Heart left ventricle (tissue), 16 donors: Measurements from ENCODE around the gene CNDP1. TPM values are rescaled to one million over a fixed set of nuclear protein-coding genes. Genes with fewer than 3 reads are reported as not detected.

Experiments used
- ATAC-seq, 4 donors: fragments of 200-7000 bp; cut with Tn5 transposase; one replicate each; pipeline ENCODE4 v1.9.1; 2020 to 2022; ENCODE audit warnings: moderate library complexity in 4 of 4, mild to moderate bottlenecking in 3 of 4, moderate number of reproducible peaks in 1 of 4
- DNase-seq, 5 donors: peaks; one replicate each; pipeline ENCODE4 v3.0.0-alpha.2; 2020
- H3K27ac ChIP-seq, 12 donors: fragments of 200-600 bp; sonication (generic) in 4 of 12; one replicate each; pipeline versions ENCODE4 v1.5.0 to v1.8.0; 2016 to 2022; ENCODE audit warnings: mild to moderate bottlenecking in 2 of 12
- H3K27me3 ChIP-seq, 9 donors: fragments of 200-600 bp; sonication (generic) in 2 of 9; one replicate each; pipeline versions ENCODE4 v1.5.1 to v1.8.0; 2016 to 2022; ENCODE audit warnings: mild to moderate bottlenecking in 3 of 9
- H3K36me3 ChIP-seq, 9 donors: fragments of 200-600 bp; sonication (generic) in 2 of 9; one replicate each; pipeline versions ENCODE4 v1.5.0 to v1.8.0; 2018 to 2022; ENCODE audit warnings: mild to moderate bottlenecking in 2 of 9
- H3K4me1 ChIP-seq, 12 donors: fragments of 200-600 bp; sonication (generic) in 4 of 12; one replicate each; pipeline versions ENCODE4 v1.5.0 to v1.8.0; 2016 to 2022; ENCODE audit warnings: mild to moderate bottlenecking in 3 of 12
- H3K4me3 ChIP-seq, 12 donors: fragments of 200-600 bp; sonication (generic) in 4 of 12; one replicate each; pipeline versions ENCODE4 v1.5.0 to v1.8.0; 2017 to 2022; ENCODE audit warnings: mild to moderate bottlenecking in 9 of 12, moderate library complexity in 4 of 12
- H3K9me3 ChIP-seq, 12 donors: fragments of 200-600 bp; sonication (generic) in 4 of 12; one replicate each; pipeline versions ENCODE4 v1.5.0 to v1.8.0; 2016 to 2022; ENCODE audit warnings: mild to moderate bottlenecking in 1 of 12
- POLR2A ChIP-seq, 2 donors: fragments of 450-650 bp; IDR thresholded peaks; one replicate each; pipeline ENCODE4 v1.6.1; 2017; ENCODE audit warnings: antibody characterized with exemption in 2 of 2, mild to moderate bottlenecking in 2 of 2, moderate library complexity in 2 of 2
- WGBS, 4 donors: extraction: QIAGEN DNeasy Blood & Tissue Kit in 2 of 4; methylation state at CpG; one replicate each; pipeline versions ENCODE4 v1.1.5 to v1.1.7; 2013 to 2018; 5-methylcytosine and 5-hydroxymethylcytosine counted together
- intact Hi-C, 10 donors: fragments of 100-400 bp; cut with DNase I; formaldehyde crosslinking; loops; one replicate each; pipeline versions ENCODE4 v1.11.1 to v1.14.2; 2022
- polyA plus RNA-seq, 2 donors: library from polyadenylated mRNA; stranded (reverse); fragments of 200-250 nt; gene quantifications; one replicate each; pipeline ENCODE4 v1.2.3, GENCODE V29; 2013
- total RNA-seq, 9 donors: library from RNA; depleted of rRNA in 2 of 9; stranded (reverse); fragments of >200 nt in 2 of 9; fragmentation: NEBNext Ultra II Directional in 3 of 9; extraction: Animal tissue kit (Norgen Biotek cat#: 25700) in 3 of 9; gene quantifications; one replicate each; pipeline versions ENCODE4 v1.1.0 to v1.2.4, GENCODE V29; 2016 to 2023
- TF ChIP-seq, protein P1 (sequence below), 12 donors: fragments of 200-600 bp; sonication (generic) in 4 of 12; IDR thresholded peaks; one replicate each; pipeline versions ENCODE4 v1.5.0 to v1.8.0; 2018 to 2022; ENCODE audit warnings: antibody characterized with exemption in 12 of 12, mild to moderate bottlenecking in 5 of 12
- donor health status: ischemic (EF 13 %, LVEDD 7.1; RV severe dilation, severe dysfunction).
- donor health status: healthy with polysubstance abuse.
- donor health status: DM: no; HTN: yes; CAD: no.
- donor health status: DM: no; HTN: no; CAD: no.
- donor health status: ischemic (EF 25% LVEDD 6.9; RV normal size, moderate dysfunction).
- donor health status: ischemic (EF 25% LVEDD 5.7; RV mildly dilated, moderate dysfunction).
- donor health status: healthy.
- donor health status: DM: yes; HTN: yes; CAD: no.
- donor health status: ischemic (EF 35%, LVEDD 5.7; RV mildly dilated, moderate dysfunction).
- donor health status: nonischemic (EF 11% LVEDD 7.7; RV severe dilation, severe dysfunction).
- donor health status: DM: yes; HTN: yes; CAD: no.
- donor health status: PGD.
- donor health status: ischemic (EF 29% LVEDD 5.4; RV normal size, mild dysfunction).
- donor health status: nonischemic (EF 23%, LVEDD 6.1; RV moderate dilation, normal function).

The CNDP1 gene
- total and polyA plus RNA-seq, 11 donors, result 0.03 TPM; not detected in 10

DNA sequence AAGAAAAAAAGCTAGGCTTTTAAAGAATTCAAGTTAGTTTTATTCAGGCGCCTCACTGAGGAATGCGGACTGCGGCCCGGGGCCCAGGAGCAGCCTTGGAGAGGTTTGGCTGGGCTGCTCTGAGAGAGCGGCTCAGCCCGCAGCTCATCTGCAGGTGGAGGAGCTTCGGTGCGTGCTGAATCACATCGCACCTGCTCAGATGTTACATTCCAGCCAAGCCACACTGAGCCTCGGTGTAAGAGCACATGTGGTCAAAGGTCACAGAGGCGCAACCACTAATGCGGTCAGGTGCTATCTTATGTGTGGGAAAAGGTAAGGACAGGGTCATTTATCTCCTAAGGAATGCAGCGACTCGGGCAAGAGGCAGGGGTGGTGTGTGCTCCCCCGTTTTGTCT is 17.1 kb upstream of the CNDP1 start:
- H3K9me3 ChIP-seq, result no peaks in the 10 kb centered on the region
- H3K27me3 ChIP-seq, result no peaks in the 10 kb centered on the region
- 90 to 96% (median 91%) methylated on average over 15 of the region's 15 CpGs for WGBS, 4 donors
- no peak overlapping the region for H3K4me3 ChIP-seq
- ATAC-seq (no peak), DNase-seq (no peak)
- TF ChIP-seq POLR2A (IDR thresholded peaks at IDR 0.05), result no peak
- no peak overlapping the region for H3K27ac ChIP-seq
- H3K4me1 ChIP-seq, result no peaks in the 10 kb centered on the region
- intact Hi-C loops, result no loop called here
- peaks cover 3 to 95% (median 84%) of the 10 kb centered on the region in 9 donors for H3K36me3 ChIP-seq

DNA sequence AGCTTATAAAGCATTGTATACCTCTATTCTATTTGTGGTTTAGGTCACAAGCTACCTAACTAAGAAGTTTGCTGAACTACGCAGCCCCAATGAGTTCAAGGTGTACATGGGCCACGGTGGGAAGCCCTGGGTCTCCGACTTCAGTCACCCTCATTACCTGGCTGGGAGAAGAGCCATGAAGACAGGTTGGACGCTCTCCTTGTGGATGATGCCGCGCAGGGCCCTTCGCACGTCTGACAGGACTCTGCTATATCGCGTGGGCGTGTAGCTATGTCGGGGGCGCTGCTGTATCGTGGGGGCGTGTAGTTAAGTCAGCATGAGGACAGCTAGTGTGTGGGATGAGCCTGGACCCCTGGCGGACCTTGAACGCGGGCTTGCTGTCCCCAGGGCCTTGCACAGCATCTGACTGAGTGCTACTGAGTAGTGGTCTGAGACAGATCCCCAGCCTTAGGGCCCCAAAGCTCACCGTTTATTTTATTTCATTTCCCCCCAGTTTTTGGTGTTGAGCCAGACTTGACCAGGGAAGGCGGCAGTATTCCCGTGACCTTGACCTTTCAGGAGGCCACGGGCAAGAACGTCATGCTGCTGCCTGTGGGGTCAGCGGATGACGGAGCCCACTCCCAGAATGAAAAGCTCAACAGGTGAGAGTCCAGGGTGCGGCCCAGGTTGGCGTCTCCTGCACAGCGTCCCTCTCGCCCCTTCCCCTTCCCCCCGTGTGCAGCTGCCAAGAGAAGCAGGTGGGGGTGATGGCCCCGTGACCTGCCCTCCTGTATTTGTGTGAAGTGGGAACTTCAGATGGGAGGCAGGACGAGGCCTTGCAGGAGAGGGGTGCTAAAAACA is 15.6 kb upstream of the CNDP1 start:
- Histone ChIP-seq H3K36me3 (peaks cover 3 to 80% (median 69%) of the 10 kb centered on the region in 9 donors), H3K27ac (no peak overlapping the region), H3K27me3 (no peaks in the 10 kb centered on the region), H3K4me1 (peaks cover 0 to 10% (median under 1%) of the 10 kb centered on the region in 12 donors), H3K9me3 (no peaks in the 10 kb centered on the region), H3K4me3 (no peak overlapping the region)
- ATAC-seq, result no peak
- intact Hi-C loops, result no loop called here
- 82 to 85% (median 84%) methylated on average over 32 of the region's 32 CpGs for WGBS, 4 donors
- TF ChIP-seq, protein P1, sequence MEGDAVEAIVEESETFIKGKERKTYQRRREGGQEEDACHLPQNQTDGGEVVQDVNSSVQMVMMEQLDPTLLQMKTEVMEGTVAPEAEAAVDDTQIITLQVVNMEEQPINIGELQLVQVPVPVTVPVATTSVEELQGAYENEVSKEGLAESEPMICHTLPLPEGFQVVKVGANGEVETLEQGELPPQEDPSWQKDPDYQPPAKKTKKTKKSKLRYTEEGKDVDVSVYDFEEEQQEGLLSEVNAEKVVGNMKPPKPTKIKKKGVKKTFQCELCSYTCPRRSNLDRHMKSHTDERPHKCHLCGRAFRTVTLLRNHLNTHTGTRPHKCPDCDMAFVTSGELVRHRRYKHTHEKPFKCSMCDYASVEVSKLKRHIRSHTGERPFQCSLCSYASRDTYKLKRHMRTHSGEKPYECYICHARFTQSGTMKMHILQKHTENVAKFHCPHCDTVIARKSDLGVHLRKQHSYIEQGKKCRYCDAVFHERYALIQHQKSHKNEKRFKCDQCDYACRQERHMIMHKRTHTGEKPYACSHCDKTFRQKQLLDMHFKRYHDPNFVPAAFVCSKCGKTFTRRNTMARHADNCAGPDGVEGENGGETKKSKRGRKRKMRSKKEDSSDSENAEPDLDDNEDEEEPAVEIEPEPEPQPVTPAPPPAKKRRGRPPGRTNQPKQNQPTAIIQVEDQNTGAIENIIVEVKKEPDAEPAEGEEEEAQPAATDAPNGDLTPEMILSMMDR (IDR thresholded peaks at IDR 0.05), result no peak
- no peak for TF ChIP-seq POLR2A (IDR thresholded peaks at IDR 0.05)
- DNase-seq, result no peak

DNA sequence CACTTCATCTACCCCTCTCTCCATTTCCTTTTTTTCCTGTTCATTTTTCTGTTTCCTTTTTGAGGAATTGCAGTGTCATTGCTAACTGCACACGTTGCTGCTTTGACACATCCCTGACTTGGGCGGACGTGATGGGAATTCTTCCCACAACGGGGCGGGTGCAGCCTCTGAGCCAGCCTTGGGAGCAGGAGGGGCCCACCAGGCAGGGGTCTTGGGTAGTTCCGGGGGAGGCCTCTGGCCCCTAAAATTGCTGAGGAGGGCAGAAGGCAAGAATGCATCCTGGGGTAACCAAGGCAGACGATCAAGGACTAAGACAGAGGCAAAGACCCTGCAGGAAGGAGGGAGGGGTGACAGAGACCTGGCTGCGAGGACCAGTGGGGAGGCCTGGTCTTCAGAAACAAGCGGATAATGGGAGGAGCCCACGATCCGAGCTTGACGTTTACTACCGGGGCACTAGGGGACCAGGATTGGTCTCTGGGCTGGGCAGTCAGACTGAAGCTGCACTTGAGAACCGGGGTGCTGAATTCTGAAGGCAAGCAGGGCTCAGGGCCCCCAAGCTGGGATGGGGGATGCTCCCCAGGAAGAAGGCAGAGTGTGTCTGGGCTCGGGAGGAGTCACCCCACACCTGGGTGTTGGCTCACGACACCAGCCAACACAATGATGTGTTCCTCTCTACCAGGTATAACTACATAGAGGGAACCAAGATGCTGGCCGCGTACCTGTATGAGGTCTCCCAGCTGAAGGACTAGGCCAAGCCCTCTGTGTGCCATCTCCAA is 14.8 kb upstream of the CNDP1 start:
- no peak for TF ChIP-seq POLR2A (IDR thresholded peaks at IDR 0.05)
- TF ChIP-seq, protein P1 (IDR thresholded peaks at IDR 0.05), result no peak
- H3K4me1 ChIP-seq, result peaks cover 0 to 18% (median 4%) of the 10 kb centered on the region in 12 donors
- DNase-seq (no peak), ATAC-seq (no peak)
- no peaks in the 10 kb centered on the region for H3K9me3 ChIP-seq
- intact Hi-C loops, result no loop called here
- no peak overlapping the region for H3K4me3 ChIP-seq
- H3K27me3 ChIP-seq, result no peaks in the 10 kb centered on the region
- WGBS, 4 donors, result 93 to 94% (median 94%) methylated on average over 18 of the region's 18 CpGs
- peaks cover 3 to 75% (median 67%) of the 10 kb centered on the region in 9 donors for H3K36me3 ChIP-seq
- H3K27ac ChIP-seq, result no peak overlapping the region

DNA sequence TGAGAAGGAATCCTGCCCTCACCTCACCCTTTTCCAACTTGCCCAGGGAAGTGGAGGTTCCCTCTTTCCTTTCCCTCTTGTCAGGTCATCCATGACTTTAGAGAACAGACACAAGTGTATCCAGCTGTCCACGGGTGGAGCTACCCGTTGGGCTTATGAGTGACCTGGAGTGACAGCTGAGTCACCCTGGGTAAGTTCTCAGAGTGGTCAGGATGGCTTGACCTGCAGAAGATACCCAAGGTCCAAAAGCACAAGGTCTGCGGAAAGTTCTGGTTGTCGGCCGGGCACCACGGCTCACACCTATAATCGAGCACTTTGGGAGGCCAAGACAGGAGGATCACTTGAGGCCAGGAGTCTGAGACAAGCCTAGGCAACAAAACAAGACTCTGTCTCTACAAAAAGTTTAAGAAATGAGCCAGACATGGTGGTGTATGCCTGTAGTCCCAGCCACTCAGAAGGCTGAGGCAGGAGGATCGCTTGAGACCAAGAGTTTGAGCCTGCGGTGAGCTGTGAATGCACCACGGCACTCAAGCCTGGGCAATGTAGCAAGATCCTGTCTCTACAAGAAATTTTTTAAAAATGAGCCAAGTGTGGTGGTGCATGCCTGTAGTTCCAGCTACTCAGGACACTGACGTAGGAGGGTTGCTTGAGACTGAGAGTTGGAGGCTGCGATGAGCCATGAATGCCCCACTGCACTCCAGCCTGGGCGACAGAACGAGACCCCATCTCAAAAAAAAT is 14.0 kb upstream of the CNDP1 start:
- no peaks in the 10 kb centered on the region for H3K27me3 ChIP-seq
- ATAC-seq, result no peak
- WGBS, 4 donors, result 87 to 91% (median 90%) methylated on average over 14 of the region's 14 CpGs
- H3K36me3 ChIP-seq, result peaks cover 0 to 67% (median 62%) of the 10 kb centered on the region in 9 donors
- no peak overlapping the region for H3K4me3 ChIP-seq
- no peak for TF ChIP-seq POLR2A (IDR thresholded peaks at IDR 0.05)
- TF ChIP-seq, protein P1 (IDR thresholded peaks at IDR 0.05), result no peak
- no peak for DNase-seq
- intact Hi-C loops, result no loop called here
- no peaks in the 10 kb centered on the region for H3K9me3 ChIP-seq
- no peak overlapping the region for H3K27ac ChIP-seq
- H3K4me1 ChIP-seq, result peaks cover 0 to 22% (median 4%) of the 10 kb centered on the region in 12 donors
